Fibroblast of gingiva (primary cell): ENCODE measurements around the gene LYG2.
"Not testable (repeated sequence)": the region's sequence is repeated elsewhere in the genome, so short reads cannot be mapped to it uniquely, and the experiment has no call there.

Experiments
- DNase-seq: peaks from one replicate; pipeline ENCODE4 v3.0.0-alpha.2; 2011; ENCODE audit warnings: low read depth

Gene LYG2

DNA sequence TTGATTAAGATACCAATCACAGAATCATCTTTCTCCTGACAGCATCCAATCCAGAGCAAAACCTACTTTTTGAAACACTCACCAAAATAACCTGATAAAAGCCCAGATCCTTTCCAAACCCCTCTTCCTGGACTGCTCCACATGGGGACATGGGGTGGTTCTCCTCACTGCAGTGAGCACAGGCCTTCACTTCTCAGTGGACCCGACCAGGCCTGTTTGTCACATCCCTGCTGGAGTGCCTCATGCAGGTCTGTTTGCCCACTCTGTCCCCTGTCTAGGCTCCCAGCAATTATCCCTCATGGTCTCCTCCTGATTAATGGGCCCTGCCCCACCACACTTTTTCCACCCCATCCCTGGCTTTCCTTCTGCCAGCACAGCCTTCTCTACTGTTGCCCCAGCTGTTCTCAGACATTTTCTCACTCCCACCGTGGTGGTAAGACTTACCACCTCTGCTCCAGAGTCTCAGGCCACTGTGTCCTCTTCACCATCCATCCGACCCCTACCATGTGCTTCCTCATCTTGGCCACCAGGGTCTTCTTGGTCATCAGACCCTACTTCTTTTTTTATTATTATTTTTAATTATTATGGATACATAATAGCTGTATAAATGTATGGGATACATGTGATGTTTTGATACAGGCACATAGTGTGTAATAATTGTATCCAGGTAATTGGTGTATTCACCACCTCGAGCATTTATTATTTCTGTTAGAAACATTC, 53.3 kb downstream of the LYG2 start:
- DNase-seq: no peak

DNA sequence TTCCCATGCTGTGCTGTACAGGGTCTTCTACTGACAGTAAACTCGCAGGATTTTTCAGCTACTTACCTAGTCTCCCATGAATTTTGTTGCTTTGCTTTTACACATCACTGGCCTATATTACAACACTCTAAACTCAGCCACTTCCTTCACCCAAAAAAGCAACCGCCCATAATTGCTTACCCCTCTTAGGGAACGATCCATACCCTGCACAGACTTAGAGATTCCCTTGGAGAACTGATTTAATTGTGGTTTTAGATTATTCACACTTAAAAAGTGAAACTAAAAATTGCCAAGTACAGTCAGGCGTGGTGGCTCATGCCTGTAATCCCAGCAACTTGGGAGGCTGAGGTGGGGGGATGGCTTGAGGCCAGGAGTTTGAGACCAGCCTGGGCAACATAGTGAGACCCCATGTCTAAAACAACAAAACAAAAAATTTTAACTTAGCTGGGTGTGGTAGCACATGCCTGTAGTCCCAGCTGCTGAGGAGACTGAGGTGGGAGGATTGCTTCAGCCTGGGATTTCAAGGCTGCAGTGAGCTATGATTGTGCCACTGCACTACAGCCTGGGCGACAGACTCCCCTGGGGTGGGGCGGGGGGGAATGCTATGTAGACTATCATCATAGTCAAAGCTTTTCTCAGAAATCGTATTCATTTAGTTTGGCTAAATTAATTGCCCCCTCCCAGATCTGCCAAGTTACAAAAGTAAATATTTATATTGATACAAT, 55.2 kb downstream of the LYG2 start:
- no peak for DNase-seq

DNA sequence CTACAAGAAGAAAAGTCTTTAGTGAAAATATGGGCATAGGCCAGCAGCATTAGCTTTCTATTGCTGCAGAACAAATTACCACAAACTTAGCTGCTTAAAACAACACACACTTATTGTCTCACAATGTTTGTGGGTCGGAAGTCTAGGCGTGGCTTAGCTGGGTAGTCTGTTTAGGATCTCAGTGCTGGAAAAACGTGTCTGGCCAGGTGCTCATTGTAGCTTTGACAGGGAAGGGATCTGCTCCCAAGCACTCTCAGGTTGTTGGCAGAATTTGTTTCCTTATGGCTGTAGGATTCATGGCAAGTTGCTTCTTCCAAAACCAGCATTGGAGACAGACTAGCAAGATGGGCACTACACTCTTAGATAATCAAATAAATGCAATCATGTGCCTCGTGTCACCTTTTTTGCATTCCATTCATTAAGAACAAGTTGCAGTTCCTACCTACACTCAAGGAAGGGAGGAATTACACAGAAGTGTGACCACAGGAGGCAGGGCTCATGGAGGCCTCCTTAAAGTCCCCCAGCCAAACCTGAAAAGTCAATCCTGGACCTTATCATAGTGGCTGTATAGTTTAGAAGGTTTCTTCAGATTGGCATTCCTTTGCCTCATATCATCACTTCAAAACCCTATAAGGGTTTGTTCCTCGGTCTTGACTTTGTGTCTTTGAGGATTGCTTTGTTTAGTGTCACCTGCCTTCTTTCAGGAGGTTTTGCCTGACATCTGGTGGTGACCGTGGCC, 57.2 kb downstream of the LYG2 start:
- DNase-seq: no peak

DNA sequence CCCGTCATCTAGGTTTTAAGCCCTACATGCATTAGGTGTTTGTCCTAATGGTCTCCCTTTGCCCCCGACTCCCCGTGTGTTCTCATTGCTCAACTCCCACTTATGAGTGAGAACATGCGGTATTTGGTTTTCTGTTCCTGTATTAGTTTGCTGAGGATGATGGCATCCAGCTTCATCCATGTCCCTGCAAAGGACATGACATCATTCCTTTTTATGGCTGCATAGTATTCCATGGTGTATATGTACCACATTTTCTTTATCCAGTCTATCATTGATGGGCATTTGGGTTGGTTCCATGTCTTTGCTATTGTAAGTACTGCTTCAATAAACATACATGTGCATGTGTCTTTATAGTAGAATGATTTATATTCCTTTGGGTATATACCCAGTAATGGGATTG, 63.1 kb downstream of the LYG2 start:
- DNase-seq: not testable (repeated sequence)
